ENCODE results near the gene SMIM32.

The SMIM32 gene

GRCh38 chr5:136205061-136205702 is 12.2 kb upstream of the SMIM32 start:
- no peak overlapping the region for H3K27ac ChIP-seq
- H3K36me3 ChIP-seq (ENCODE audit: insufficient read depth, low read length), result no peaks in the 10 kb centered on the region
- H3K9ac ChIP-seq (ENCODE audit: insufficient read length), result no peak overlapping the region
- no peak overlapping the region for H3K4me3 ChIP-seq
- TF ChIP-seq FOXP2 (optimal IDR thresholded peaks at IDR 0.05; ENCODE audit: control extremely low read depth, extremely low read length, insufficient read depth) (no peak), EZH2 (IDR thresholded peaks at IDR 0.05) (no peak), POLR2AphosphoS5 (IDR thresholded peaks at IDR 0.05; ENCODE audit: borderline replicate concordance, low read depth, low read length) (no peak)
- no peak for DNase-seq (ENCODE audit: low read depth, low spot score)
- no peaks in the 10 kb centered on the region for H3K9me3 ChIP-seq (ENCODE audit: low read depth, low read length)

GRCh38 chr5:136203303-136203922 is 10.5 kb upstream of the SMIM32 start:
- Histone ChIP-seq H3K4me3 (no peak overlapping the region), H3K9me3 (ENCODE audit: low read depth, low read length) (no peaks in the 10 kb centered on the region), H3K36me3 (ENCODE audit: insufficient read depth, low read length) (no peaks in the 10 kb centered on the region), H3K27ac (no peak overlapping the region), H3K9ac (ENCODE audit: insufficient read length) (no peak overlapping the region)
- no peak for DNase-seq (ENCODE audit: low read depth, low spot score)
- TF ChIP-seq POLR2AphosphoS5 (IDR thresholded peaks at IDR 0.05; ENCODE audit: borderline replicate concordance, low read depth, low read length) (no peak), EZH2 (IDR thresholded peaks at IDR 0.05) (no peak), FOXP2 (optimal IDR thresholded peaks at IDR 0.05; ENCODE audit: control extremely low read depth, extremely low read length, insufficient read depth) (no peak)

GRCh38 chr5:136202469-136203205 is 9.7 kb upstream of the SMIM32 start:
- Histone ChIP-seq H3K27ac (no peak overlapping the region), H3K9me3 (ENCODE audit: low read depth, low read length) (no peaks in the 10 kb centered on the region), H3K4me3 (no peak overlapping the region), H3K9ac (ENCODE audit: insufficient read length) (no peak overlapping the region), H3K36me3 (ENCODE audit: insufficient read depth, low read length) (no peaks in the 10 kb centered on the region)
- no peak for DNase-seq (ENCODE audit: low read depth, low spot score)
- TF ChIP-seq FOXP2 (optimal IDR thresholded peaks at IDR 0.05; ENCODE audit: control extremely low read depth, extremely low read length, insufficient read depth), result no peak
- no peak for TF ChIP-seq EZH2 (IDR thresholded peaks at IDR 0.05)
- TF ChIP-seq POLR2AphosphoS5 (IDR thresholded peaks at IDR 0.05; ENCODE audit: borderline replicate concordance, low read depth, low read length), result no peak

GRCh38 chr5:136201870-136202269 is 8.9 kb upstream of the SMIM32 start:
- Histone ChIP-seq H3K9ac (ENCODE audit: insufficient read length) (no peak overlapping the region), H3K36me3 (ENCODE audit: insufficient read depth, low read length) (no peaks in the 10 kb centered on the region), H3K4me3 (no peak overlapping the region), H3K27ac (no peak overlapping the region), H3K9me3 (ENCODE audit: low read depth, low read length) (no peaks in the 10 kb centered on the region)
- DNase-seq (ENCODE audit: low read depth, low spot score), result no peak
- no peak for TF ChIP-seq EZH2 (IDR thresholded peaks at IDR 0.05)
- no peak for TF ChIP-seq POLR2AphosphoS5 (IDR thresholded peaks at IDR 0.05; ENCODE audit: borderline replicate concordance, low read depth, low read length)
- no peak for TF ChIP-seq FOXP2 (optimal IDR thresholded peaks at IDR 0.05; ENCODE audit: control extremely low read depth, extremely low read length, insufficient read depth)

- no peak for TF ChIP-seq POLR2AphosphoS5 (IDR thresholded peaks at IDR 0.05; ENCODE audit: borderline replicate concordance, low read depth, low read length)
- TF ChIP-seq EZH2 (IDR thresholded peaks at IDR 0.05), result no peak
- TF ChIP-seq FOXP2 (optimal IDR thresholded peaks at IDR 0.05; ENCODE audit: control extremely low read depth, extremely low read length, insufficient read depth), result no peak
Observed at GRCh38 chr5:136200761-136201160, 7.8 kb upstream of the SMIM32 start.

GRCh38 chr5:136200130-136200529 is 7.2 kb upstream of the SMIM32 start:
- H3K9me3 ChIP-seq (ENCODE audit: low read depth, low read length), result no peaks in the 10 kb centered on the region
- no peak overlapping the region for H3K4me3 ChIP-seq
- TF ChIP-seq EZH2 (IDR thresholded peaks at IDR 0.05) (no peak), FOXP2 (optimal IDR thresholded peaks at IDR 0.05; ENCODE audit: control extremely low read depth, extremely low read length, insufficient read depth) (no peak), POLR2AphosphoS5 (IDR thresholded peaks at IDR 0.05; ENCODE audit: borderline replicate concordance, low read depth, low read length) (no peak)
- no peak for DNase-seq (ENCODE audit: low read depth, low spot score)
- H3K36me3 ChIP-seq (ENCODE audit: insufficient read depth, low read length), result no peaks in the 10 kb centered on the region
- H3K9ac ChIP-seq (ENCODE audit: insufficient read length), result no peak overlapping the region
- no peak overlapping the region for H3K27ac ChIP-seq

More at GRCh38 chr5:136200761-136201160, 7.8 kb upstream of the SMIM32 start:
- DNase-seq (ENCODE audit: low read depth, low spot score), result no peak
- H3K27ac ChIP-seq, result no peak overlapping the region
- H3K4me3 ChIP-seq, result no peak overlapping the region
- H3K9ac ChIP-seq (ENCODE audit: insufficient read length), result no peak overlapping the region
- H3K36me3 ChIP-seq (ENCODE audit: insufficient read depth, low read length), result no peaks in the 10 kb centered on the region
- H3K9me3 ChIP-seq (ENCODE audit: low read depth, low read length), result no peaks in the 10 kb centered on the region

GRCh38 chr5:136199408-136199807 is 6.4 kb upstream of the SMIM32 start:
- Histone ChIP-seq H3K4me3 (no peak overlapping the region), H3K27ac (no peak overlapping the region), H3K9ac (ENCODE audit: insufficient read length) (no peak overlapping the region), H3K9me3 (ENCODE audit: low read depth, low read length) (no peaks in the 10 kb centered on the region), H3K36me3 (ENCODE audit: insufficient read depth, low read length) (no peaks in the 10 kb centered on the region)
- no peak for DNase-seq (ENCODE audit: low read depth, low spot score)
- no peak for TF ChIP-seq EZH2 (IDR thresholded peaks at IDR 0.05)
- TF ChIP-seq POLR2AphosphoS5 (IDR thresholded peaks at IDR 0.05; ENCODE audit: borderline replicate concordance, low read depth, low read length), result no peak
- no peak for TF ChIP-seq FOXP2 (optimal IDR thresholded peaks at IDR 0.05; ENCODE audit: control extremely low read depth, extremely low read length, insufficient read depth)

GRCh38 chr5:136198453-136198852 is 5.5 kb upstream of the SMIM32 start:
- Histone ChIP-seq H3K4me3 (no peak overlapping the region), H3K36me3 (ENCODE audit: insufficient read depth, low read length) (no peaks in the 10 kb centered on the region), H3K27ac (no peak overlapping the region), H3K9me3 (ENCODE audit: low read depth, low read length) (no peaks in the 10 kb centered on the region), H3K9ac (ENCODE audit: insufficient read length) (no peak overlapping the region)
- no peak for DNase-seq (ENCODE audit: low read depth, low spot score)
- TF ChIP-seq FOXP2 (optimal IDR thresholded peaks at IDR 0.05; ENCODE audit: control extremely low read depth, extremely low read length, insufficient read depth) (no peak), EZH2 (IDR thresholded peaks at IDR 0.05) (no peak), POLR2AphosphoS5 (IDR thresholded peaks at IDR 0.05; ENCODE audit: borderline replicate concordance, low read depth, low read length) (no peak)
